K562 (cell line): ENCODE results near the gene NOP16. TPM values are rescaled to one million over a fixed set of nuclear protein-coding genes. Genes with fewer than 3 reads are reported as not detected.

Experiments
- ATAC-seq: fragments of 200-7000 bp; cut with Tn5 transposase; 3 replicates; pipeline ENCODE4 v1.9.1; 2020; ENCODE audit warnings: moderate library complexity
- BruUV-seq: library from RNA; stranded (reverse); fragments of 400-500 nt; replicated peaks from 2 replicates; lab custom pipeline; 2021; lab: Mats Ljungman, UMichigan
- CTCF ChIA-PET: fragments of 300-600 bp; formaldehyde crosslinking; extraction: SDS; loops from one replicate; lab custom pipeline; 2021; ENCODE audit warnings: low intra/inter-chr PET ratio; lab: Yijun Ruan, JAX
- POLR2A ChIA-PET: fragments of 300-600, 350-650 bp; sonication (Branson Sonifier 250); formaldehyde crosslinking; extraction: SDS; loops from one replicate; lab custom pipeline; 2021; ENCODE audit warnings: antibody characterized with exemption, inconsistent platforms; lab: Yijun Ruan, JAX
- DNase-seq, 4 experiments: peaks; one replicate each; pipeline versions ENCODE4 v3.0.0 to v3.0.0-alpha.2; 2011 to 2018; ENCODE audit warnings: low spot score in 3 of 4, mixed read lengths in 3 of 4; ENCODE audit errors: extremely low read depth in 1 of 4
- FAIRE-seq: peaks from 2 replicates; lab custom pipeline; 2011; peaks lifted over from hg19 to GRCh38; lab: Jason Lieb, UNC
- H2AFZ ChIP-seq: 2 replicates; pipeline ENCODE4 v1.6.0; 2011; ENCODE audit warnings: low read depth, low read length, control low read depth, inconsistent platforms
- H3K27ac ChIP-seq: fragments of 200-600 bp; 3 replicates; pipeline ENCODE4 v1.8.0; 2011; ENCODE audit warnings: low read depth, mild to moderate bottlenecking, control low read depth, inconsistent platforms, low read length, moderate library complexity, mixed read lengths; ENCODE audit errors: extremely low read depth
- H3K27me3 ChIP-seq, 2 experiments: fragments of 300-600 bp in 1 of 2; 2 replicates in 1 of 2; 3 replicates in 1 of 2; pipeline versions ENCODE4 v1.6.0 to v1.8.0; 2011; ENCODE audit warnings: inconsistent platforms in 2 of 2, low read length in 2 of 2, mild to moderate bottlenecking in 1 of 2, mixed read lengths in 1 of 2, moderate library complexity in 1 of 2; ENCODE audit not compliant: control insufficient read depth in 2 of 2, insufficient read depth in 2 of 2
- H3K36me3 ChIP-seq: fragments of 300-600 bp; 3 replicates; pipeline ENCODE4 v1.8.0; 2011; ENCODE audit warnings: mild to moderate bottlenecking, low read length, inconsistent platforms; ENCODE audit not compliant: control insufficient read depth, insufficient read depth
- H3K4me1 ChIP-seq, 2 experiments: fragments of 200-600 bp in 1 of 2; replicated peaks in 1 of 2; 2 replicates in 1 of 2; 3 replicates in 1 of 2; pipeline versions ENCODE4 v1.5.1 to v1.8.0; 2011; ENCODE audit warnings: inconsistent platforms in 2 of 2, low read length in 2 of 2, mild to moderate bottlenecking in 1 of 2, mixed read lengths in 1 of 2, moderate library complexity in 1 of 2; ENCODE audit not compliant: control insufficient read depth in 2 of 2, insufficient read depth in 2 of 2
- H3K4me2 ChIP-seq: 2 replicates; pipeline ENCODE4 v1.6.1; 2011; ENCODE audit warnings: low read length, control low read depth, inconsistent platforms, mixed read lengths; ENCODE audit not compliant: insufficient read depth
- H3K4me3 ChIP-seq: fragments of 200-600 bp; sonication (generic), shearing (Covaris generic); 2 replicates; pipeline ENCODE4 v1.5.1; 2016; ENCODE audit warnings: control low read depth, inconsistent platforms
- H3K79me2 ChIP-seq: fragments of 200-600 bp; 3 replicates; pipeline ENCODE4 v1.8.0; 2011; ENCODE audit warnings: low read length, inconsistent platforms; ENCODE audit not compliant: control insufficient read depth, insufficient read depth
- H3K9ac ChIP-seq, 2 experiments: 2 replicates each; pipeline versions ENCODE4 v1.6.0 to v1.6.1; 2011; ENCODE audit warnings: low read depth in 2 of 2, low read length in 2 of 2, control low read depth in 1 of 2, inconsistent platforms in 1 of 2, mild to moderate bottlenecking in 1 of 2, mixed read lengths in 1 of 2; ENCODE audit not compliant: insufficient read depth in 1 of 2
- H3K9me1 ChIP-seq: one replicate; pipeline ENCODE4 v1.6.0; 2011; ENCODE audit warnings: inconsistent platforms, mild to moderate bottlenecking, low read length, moderate library complexity; ENCODE audit not compliant: control insufficient read depth, insufficient read depth
- H3K9me3 ChIP-seq: replicated peaks from 2 replicates; pipeline ENCODE4 v1.5.1; 2011; ENCODE audit warnings: low read depth, low read length, inconsistent platforms; ENCODE audit not compliant: control insufficient read depth, insufficient read depth
- H4K20me1 ChIP-seq: replicated peaks from 2 replicates; pipeline ENCODE4 v1.6.1; 2011; ENCODE audit warnings: low read length, inconsistent platforms, mixed read lengths; ENCODE audit not compliant: control insufficient read depth, insufficient read depth
- ATF1 ChIP-seq, 2 experiments: fragments of 450-650 bp in 1 of 2; IDR thresholded peaks; 2 replicates each; pipeline ENCODE4 v1.6.1; 2016; ENCODE audit warnings: missing compliant biosample characterization in 1 of 2, missing genetic modification characterization in 1 of 2
- FOXK1 ChIP-seq: sonication (generic); formaldehyde crosslinking; IDR thresholded peaks from 2 replicates; pipeline ENCODE4 v1.8.0; 2022; ENCODE audit warnings: missing genetic modification reagents, mild to moderate bottlenecking, borderline replicate concordance
- JUNB ChIP-seq: fragments of 450-650 bp; formaldehyde crosslinking; conservative IDR thresholded peaks from 2 replicates; pipeline ENCODE4 v1.4.0; 2020; ENCODE audit warnings: mild to moderate bottlenecking
- NFE2 ChIP-seq: IDR thresholded peaks from 2 replicates; pipeline ENCODE4 v1.6.1; 2014; ENCODE audit warnings: antibody characterized with exemption, low read depth
- NR0B1 ChIP-seq: fragments of 450-650 bp; IDR thresholded peaks from one replicate; pipeline ENCODE4 v1.6.1; 2018; ENCODE audit warnings: mild to moderate bottlenecking, moderate library complexity; ENCODE audit not compliant: partially characterized antibody
- PTRF ChIP-seq: fragments of 450-650 bp; IDR thresholded peaks from 2 replicates; pipeline ENCODE4 v1.6.1; 2016; ENCODE audit warnings: mild to moderate bottlenecking, missing genetic modification characterization, missing compliant biosample characterization
- RCOR1 ChIP-seq, 2 experiments: IDR thresholded peaks; 2 replicates each; pipeline ENCODE4 v1.6.1; 2012; ENCODE audit warnings: low read depth in 2 of 2, low read length in 2 of 2, borderline replicate concordance in 1 of 2, improper control_type of control experiment in 1 of 2
- THAP12 ChIP-seq: fragments of 250-450 bp; sonication (Bioruptor Pico); IDR thresholded peaks from 2 replicates; pipeline ENCODE4 v1.9.0; 2021; ENCODE audit warnings: mild to moderate bottlenecking, inconsistent platforms
- ZBTB1 ChIP-seq: sonication (generic); formaldehyde crosslinking; IDR thresholded peaks from 2 replicates; pipeline ENCODE4 v1.8.1; 2023; ENCODE audit warnings: missing genetic modification reagents, low read depth, mild to moderate bottlenecking, borderline replicate concordance
- ZNF217 ChIP-seq: sonication (generic); formaldehyde crosslinking; IDR thresholded peaks from 2 replicates; pipeline ENCODE4 v1.8.0; 2022; ENCODE audit warnings: mild to moderate bottlenecking, missing genetic modification reagents
- WGBS: fragments of 100-300 bp; shearing (Covaris generic); methylation state at CpG from one replicate; pipeline ENCODE4 v1.1.6; 2016; ENCODE audit warnings: low coverage, mixed read lengths; ENCODE audit not compliant: insufficient coverage; ENCODE audit errors: missing lambda C conversion rate; 5-methylcytosine and 5-hydroxymethylcytosine counted together
- in situ Hi-C: fragments of 300-500 bp; cut with MboI; formaldehyde crosslinking; loops from 4 replicates; pipeline ENCODE4 v1.15.0; 2018; ENCODE audit warnings: inconsistent platforms, mixed read lengths
- intact Hi-C: fragments of 100-400 bp; cut with micrococcal nuclease; formaldehyde crosslinking; loops from 2 replicates; pipeline ENCODE4 v1.14.2; 2022
- polyA plus RNA-seq, 8 experiments: library from polyadenylated mRNA; depleted of rRNA in 4 of 8; stranded (reverse) in 5 of 8; unstranded in 3 of 8; fragments of >200 nt; fragmentation: Nextera tagmentation in 2 of 8; fragmentation: Illumina TruSeq in 1 of 8; extraction: Ambion mirVana in 2 of 8; extraction: Trizol in 1 of 8; gene quantifications; 2 replicates each; pipeline versions ENCODE4 v1.2.1 to v1.2.3, GENCODE V29; 2011 to 2014; ENCODE audit warnings: inconsistent platforms in 1 of 8, missing spikeins in 1 of 8
- total RNA-seq, 7 experiments: library from RNA; depleted of rRNA in 6 of 7; stranded (reverse); fragments of >200 nt in 6 of 7; fragmentation: Illumina TruSeq in 2 of 7; extraction: Trizol in 2 of 7; gene quantifications; 2 replicates each; pipeline versions ENCODE4 v1.2.1 to v1.2.3, GENCODE V29; 2011 to 2021; ENCODE audit warnings: low replicate concordance in 1 of 7

Gene NOP16
- total and polyA plus RNA-seq, 9 of the 15 experiments (the other 6 are each of a cell fraction or from before 2014, with no cell fraction given) = 92.5 to 342 (median 148) TPM

- DNase-seq (peak in 2 of 4 experiments; percentile 43 to 52), FAIRE-seq (peak; percentile 37), ATAC-seq (peak; percentile 77)
- H3K79me2 ChIP-seq = no peaks in the 10 kb centered on the region
- H3K27me3 ChIP-seq = no peaks in the 10 kb centered on the region
- no TSS peak for BruUV-seq
- peaks cover 7 to 19% of the 10 kb centered on the region in 2 experiments for H3K4me1 ChIP-seq
- in situ Hi-C loops (no loop called here), intact Hi-C loops (no loop called here)
- POLR2A ChIA-PET = interaction anchor here (0.6 to 3.0 kb wide), 6 partner anchors 10 to 228 kb away, joined by 3 to 11 read pairs (median 4); partner anchors contain the start of gene KIAA1191
- no peaks in the 10 kb centered on the region for H3K36me3 ChIP-seq
- CTCF ChIA-PET = no interaction called here
- H2AFZ ChIP-seq = no peak overlapping the region
- H3K9me3 ChIP-seq = no peaks in the 10 kb centered on the region
- H3K4me3 ChIP-seq = no peak overlapping the region
- WGBS = 62% methylated on average over 13 of the region's 13 CpGs
- H3K4me2 ChIP-seq = no peak overlapping the region
- no peak overlapping the region for H3K27ac ChIP-seq
- peak overlapping the region in 1 of 2 experiments; percentile 29; a peak in 1 of 4 replicates for H3K9ac ChIP-seq
- no peaks in the 10 kb centered on the region for H3K9me1 ChIP-seq
- H4K20me1 ChIP-seq = no peaks in the 10 kb centered on the region
- TF ChIP-seq ATF1 (CRISPR knock-in tag; IDR thresholded peaks at IDR 0.05) = no peak
- peak; percentile 89 for TF ChIP-seq ATF1 (tag; IDR thresholded peaks at IDR 0.05)
- no peak for TF ChIP-seq NR0B1
- TF ChIP-seq FOXK1 (CRISPR knock-in tag) = no peak
- TF ChIP-seq RCOR1 (IDR thresholded peaks at IDR 0.05; ENCODE audit: borderline replicate concordance in 1 of 2, low read depth in 2 of 2, low read length in 2 of 2) = peak in 1 of 2 experiments; percentile 22; a peak in 1 of 4 replicates
- no peak for TF ChIP-seq ZBTB1 (CRISPR knock-in tag)
- TF ChIP-seq ZNF217 (CRISPR knock-in tag) = no peak
- peak; percentile 52; the same call in 1 of the 2 replicates for TF ChIP-seq JUNB (CRISPR knock-in tag)
- no peak for TF ChIP-seq PTRF (tag)
- TF ChIP-seq NFE2 = peak; percentile 34; the same call in 1 of the 2 replicates
- TF ChIP-seq THAP12 (CRISPR knock-in tag) = no peak
Observed at GRCh38 chr5:176371621-176372539, 16.5 kb downstream of the NOP16 start.
